GM19099 (cell line): ENCODE data around the gene ZNF442.

Source experiments
- POLR2A ChIP-seq: IDR thresholded peaks from 3 replicates; pipeline ENCODE4 v1.6.1; 2011; ENCODE audit warnings: low read depth; ENCODE audit not compliant: insufficient read length; ENCODE audit errors: extremely low read depth

ZNF442 gene

DNA sequence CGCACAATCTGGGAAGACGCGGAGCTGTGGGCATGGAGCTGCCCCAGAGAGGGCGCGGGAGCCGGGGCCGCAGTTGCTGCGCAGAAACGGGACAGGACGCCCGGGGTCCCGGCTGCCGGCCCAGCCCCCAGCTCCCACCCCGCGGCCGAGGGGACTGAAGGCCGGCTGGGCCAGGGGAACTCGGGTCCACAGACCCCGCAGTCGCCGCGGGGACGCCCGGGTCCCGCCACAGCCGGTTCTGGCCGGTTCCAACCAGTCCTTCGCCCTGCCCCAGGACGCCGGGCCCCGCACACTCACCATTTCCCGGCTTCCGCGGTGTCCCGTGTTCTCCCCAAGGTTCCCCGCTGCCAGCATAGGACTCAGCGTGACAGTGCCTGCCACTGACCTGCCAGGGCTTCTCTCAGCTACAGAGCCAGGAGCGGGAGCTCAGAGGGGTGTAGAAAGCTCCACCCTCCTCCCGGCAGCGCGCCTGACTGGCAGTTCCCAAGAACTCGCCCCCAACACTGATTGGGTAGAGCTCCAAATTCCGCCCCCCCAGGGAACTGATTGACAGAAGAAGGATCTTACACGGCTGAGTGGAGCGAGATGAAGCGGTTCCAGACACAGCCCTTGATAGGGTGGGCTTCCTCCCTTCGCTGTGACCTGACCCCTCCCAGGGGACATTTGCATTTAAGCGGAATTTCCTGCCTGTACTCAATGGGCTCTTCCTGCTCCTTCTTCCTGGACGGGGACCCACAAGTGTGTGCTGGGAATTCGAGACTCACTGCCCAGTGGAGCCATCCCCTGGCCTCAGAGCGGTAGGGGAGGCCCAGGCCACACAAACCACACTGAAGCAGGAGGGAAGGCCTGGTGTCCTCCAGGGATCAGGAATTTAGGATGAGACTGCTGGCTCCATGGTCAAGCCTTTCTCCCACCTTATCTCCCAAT is at the start of gene ZNF442:
ZNF442 (minus strand) TSS at position 448 of the 927 bp plus-strand sequence. CDS start 2,052 bp downstream, outside the sequence.
- TF ChIP-seq POLR2A, result peak; percentile 86

GRCh38 chr19:12411893-12412292 is 46.4 kb upstream of the ZNF442 start:
- TF ChIP-seq POLR2A, result no peak

- peak; percentile 14 for TF ChIP-seq POLR2A
Measured at GRCh38 chr19:12400633-12401502, 35.4 kb upstream of the ZNF442 start, which contains the start of gene ZNF799. Gene ZNF799, minus strand, starts transcription at chr19:12401271. Its CDS starts 201 bp downstream, at chr19:12401070.

- TF ChIP-seq POLR2A, result peak; percentile 14
Measured at GRCh38 chr19:12399901-12400632, 34.6 kb upstream of the ZNF442 start.

- TF ChIP-seq POLR2A, result no peak
Measured at GRCh38 chr19:12380444-12380737, 14.9 kb upstream of the ZNF442 start.

- no peak for TF ChIP-seq POLR2A
Measured at GRCh38 chr19:12379732-12380443, 14.4 kb upstream of the ZNF442 start.

DNA sequence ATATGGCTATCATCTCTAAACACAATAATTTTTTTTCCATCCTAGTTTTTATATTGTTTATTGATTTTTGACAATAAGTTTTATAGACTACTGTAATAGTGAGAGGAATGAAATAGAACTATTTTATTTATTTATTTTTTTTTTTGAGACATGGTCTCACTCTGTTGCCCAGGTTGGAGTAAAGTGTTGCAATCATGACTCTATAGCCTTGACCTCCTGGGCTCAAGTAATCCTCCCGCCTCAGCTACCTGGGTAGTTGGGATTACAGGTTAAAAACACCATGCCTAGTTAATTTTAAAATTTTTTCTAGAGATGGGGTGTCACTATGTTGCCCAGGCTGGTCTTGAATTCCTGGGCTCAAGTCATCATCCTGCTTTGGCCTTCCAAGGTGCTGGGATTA is 8.5 kb upstream of the ZNF442 start:
- TF ChIP-seq POLR2A, result no peak

DNA sequence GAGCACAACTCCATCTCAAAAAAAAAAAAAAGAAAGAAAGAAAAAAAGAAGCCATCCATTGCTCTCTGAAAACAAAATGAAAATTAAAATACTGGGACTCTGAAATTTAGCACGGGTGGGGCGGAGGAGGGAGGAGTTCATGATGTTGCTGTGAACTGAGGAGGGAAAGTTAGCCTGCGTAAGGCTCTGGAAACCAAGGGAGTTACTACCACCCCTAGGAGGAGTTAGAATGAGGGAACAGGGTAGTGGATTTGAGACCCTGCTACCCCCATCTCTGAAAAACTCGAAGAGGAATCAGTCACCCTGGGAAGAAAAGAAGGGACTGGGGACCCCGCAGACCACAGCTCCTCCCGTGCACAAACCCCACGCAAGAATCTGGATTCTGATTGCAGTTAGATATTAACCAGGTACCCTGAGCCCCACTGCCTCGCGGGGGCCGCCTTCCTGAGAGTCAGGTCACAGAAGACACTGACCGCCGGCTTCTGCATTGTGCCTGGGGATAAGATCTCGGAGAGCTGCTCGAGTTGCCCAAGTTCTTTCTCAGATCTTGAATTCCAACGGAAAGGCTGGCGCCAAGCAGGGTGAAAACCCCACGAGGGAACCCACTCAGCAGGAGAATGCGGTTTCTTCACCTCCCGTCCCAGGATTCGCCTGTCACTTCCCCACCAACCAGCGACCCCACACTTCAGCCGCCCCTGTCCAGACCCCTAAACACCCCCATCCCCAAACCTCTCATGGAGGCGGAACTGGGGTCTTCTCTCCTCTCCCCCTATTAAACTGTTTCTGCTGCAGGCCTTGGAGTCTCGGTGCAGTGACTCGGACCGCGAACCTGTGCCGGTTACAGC is 870 bp downstream of the ZNF442 start:
- no peak for TF ChIP-seq POLR2A

- no peak for TF ChIP-seq POLR2A
Measured at GRCh38 chr19:12353375-12353774, 12.1 kb downstream of the ZNF442 start.

DNA sequence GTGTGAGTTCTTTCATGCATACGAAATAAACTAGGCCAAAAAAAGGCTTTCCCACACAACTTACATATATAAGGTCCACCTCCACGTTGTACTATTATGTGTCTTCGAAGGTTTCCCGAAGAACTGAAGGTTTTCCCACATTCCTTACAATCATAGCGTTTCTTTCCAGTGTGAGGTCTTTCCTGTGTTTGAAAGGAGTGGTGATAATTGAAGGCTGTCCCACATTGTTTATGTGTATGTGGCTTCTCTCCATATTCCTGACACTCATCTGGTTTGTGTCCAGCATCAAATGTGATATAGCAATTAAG is 14.6 kb downstream of the ZNF442 start:
- no peak for TF ChIP-seq POLR2A

GRCh38 chr19:12350185-12350889 is 15.1 kb downstream of the ZNF442 start:
- no peak for TF ChIP-seq POLR2A

- no peak for TF ChIP-seq POLR2A
Measured at GRCh38 chr19:12346896-12347295, 18.6 kb downstream of the ZNF442 start.

GRCh38 chr19:12345197-12345596 is 20.3 kb downstream of the ZNF442 start:
- no peak for TF ChIP-seq POLR2A
